CD4-positive, alpha-beta T cell treated with Interleukin-15 for 4 hours (primary cell): ENCODE data around the gene ZNF438.

Experiments used
- DNase-seq: peaks from one replicate; pipeline ENCODE4 v3.0.0-alpha.2; 2020; ENCODE audit warnings: low spot score

The ZNF438 gene

DNA sequence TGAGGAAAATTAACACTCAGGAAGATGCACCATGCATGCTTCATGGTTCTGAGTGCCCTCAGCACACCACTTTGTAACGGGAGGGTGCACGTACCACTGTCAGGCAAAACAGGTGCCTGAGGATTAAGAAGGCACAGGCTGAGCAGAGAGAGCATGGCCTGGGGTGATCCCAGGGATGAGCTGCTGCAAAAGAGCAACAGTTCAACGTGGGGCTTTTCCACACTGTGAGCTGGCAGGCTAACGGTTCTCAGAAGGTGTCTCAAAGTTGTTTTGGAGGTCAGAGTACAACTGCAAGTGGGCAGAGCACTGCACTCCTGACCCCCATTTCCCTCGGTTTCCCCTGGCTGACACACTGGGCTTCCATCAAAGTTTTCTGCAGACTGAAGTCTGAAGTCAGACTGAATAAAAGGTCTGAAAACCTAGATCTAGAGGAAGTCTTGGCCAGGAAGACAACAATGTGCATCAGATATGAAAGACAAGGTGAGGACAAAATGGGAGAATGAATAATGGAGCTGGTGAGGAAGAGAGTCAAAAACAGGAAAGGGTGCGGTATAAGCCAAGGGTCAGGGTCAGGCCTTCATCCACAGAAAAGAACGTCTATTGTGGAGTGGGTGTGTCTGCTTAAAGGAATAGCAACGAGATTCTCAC is 20.5 kb downstream of the ZNF438 start:
- no peak for DNase-seq

DNA sequence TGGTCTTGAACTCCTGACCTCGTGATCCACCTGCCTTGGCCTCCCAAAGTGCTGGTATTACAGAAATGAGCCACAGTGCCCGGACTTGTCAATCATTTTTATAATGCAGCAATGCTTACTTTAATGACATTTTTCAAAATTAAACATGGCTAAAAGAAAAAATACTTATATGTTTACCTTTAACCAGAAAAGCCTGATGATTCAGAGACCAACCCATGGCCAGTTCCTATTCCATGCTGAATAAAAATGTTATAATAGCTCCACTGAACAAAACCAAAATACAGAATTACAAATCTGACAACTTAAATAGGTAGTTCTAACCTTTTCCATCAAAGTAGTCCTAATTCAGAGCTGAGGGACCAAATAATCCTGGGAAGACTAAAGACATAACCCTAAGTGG is 21.6 kb downstream of the ZNF438 start:
- DNase-seq = no peak

DNA sequence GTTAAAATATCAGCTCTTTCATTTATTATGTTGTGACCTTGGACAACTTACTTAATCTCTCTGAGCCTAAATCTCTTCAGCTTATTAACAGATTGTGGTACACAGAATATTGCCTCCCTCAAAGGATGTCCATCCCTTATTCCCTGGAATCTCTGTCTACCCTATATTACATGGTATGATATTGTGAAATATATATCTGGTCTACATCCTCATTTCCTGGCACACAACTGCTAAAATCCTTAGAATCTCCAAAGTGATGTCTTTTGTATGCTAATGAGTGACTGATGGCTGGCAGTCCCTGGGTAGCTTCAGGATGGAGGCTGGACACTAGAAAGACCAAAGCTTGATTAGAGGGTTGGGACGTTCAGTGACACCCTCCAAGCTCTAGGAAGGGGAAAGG is 25.8 kb downstream of the ZNF438 start:
- DNase-seq = no peak

DNA sequence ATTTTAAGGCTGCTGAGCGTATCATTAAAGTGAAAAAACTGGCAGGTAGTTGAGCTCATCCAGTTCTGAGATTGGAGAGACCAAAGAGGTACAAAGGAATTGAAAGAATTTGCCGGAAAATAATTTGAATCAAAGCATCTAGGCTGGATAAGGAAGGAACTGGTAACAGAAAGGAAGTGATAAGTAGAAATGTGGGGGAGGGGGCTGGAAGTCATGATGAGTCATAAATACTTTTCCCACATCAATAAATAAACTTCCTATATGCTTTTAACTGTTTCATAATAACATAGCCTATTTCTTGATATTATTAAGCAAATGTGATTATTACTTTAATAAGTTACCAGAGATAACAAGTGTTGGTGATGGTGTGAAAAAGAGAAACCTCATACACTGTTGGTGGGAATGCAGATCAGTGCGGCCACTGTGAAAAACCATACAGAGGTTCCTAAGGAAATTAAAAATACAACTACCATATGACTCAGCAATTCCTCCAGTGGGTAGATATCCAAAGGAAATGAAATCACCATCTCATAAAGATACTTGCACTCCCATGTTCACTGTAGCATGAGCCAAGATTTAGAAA is 27.0 kb downstream of the ZNF438 start:
- no peak for DNase-seq

DNA sequence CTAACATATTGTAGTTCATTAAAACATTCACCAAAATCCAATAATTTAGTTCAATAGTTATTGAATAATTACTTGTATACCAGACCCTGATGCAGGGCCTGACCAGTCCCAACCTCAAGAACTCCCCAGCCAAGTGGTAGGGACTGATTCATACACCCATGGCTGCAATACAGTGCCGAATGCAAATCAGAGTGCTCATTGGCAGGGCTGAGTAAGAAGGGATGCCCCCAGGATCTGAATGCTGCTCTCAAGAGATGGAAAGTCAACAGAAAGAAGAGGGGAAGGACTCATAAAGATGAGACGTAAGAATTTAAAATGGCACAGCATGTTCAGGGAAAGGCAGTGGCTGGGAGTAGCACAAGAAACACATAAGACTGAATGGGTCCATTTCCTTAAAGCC is 29.9 kb downstream of the ZNF438 start:
- DNase-seq = no peak

DNA sequence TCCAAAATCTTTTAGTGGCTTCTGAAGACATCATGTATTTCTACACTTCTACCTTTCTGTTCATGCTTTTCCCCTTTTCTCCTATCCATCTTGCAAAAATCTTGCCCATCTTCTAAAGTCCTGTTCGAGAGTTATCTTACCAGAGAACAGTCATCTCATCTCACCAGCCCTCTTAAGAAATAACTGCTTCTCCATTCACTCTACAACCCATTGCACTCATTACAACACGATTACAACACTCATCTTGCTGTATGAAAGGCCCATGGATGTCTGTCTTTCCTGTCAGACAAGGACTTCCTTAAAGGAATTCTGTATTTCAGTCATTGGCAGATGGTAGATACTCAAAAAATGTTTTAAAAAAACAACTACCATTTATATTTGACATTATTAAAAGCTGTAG is 30.8 kb downstream of the ZNF438 start:
- DNase-seq = no peak

DNA sequence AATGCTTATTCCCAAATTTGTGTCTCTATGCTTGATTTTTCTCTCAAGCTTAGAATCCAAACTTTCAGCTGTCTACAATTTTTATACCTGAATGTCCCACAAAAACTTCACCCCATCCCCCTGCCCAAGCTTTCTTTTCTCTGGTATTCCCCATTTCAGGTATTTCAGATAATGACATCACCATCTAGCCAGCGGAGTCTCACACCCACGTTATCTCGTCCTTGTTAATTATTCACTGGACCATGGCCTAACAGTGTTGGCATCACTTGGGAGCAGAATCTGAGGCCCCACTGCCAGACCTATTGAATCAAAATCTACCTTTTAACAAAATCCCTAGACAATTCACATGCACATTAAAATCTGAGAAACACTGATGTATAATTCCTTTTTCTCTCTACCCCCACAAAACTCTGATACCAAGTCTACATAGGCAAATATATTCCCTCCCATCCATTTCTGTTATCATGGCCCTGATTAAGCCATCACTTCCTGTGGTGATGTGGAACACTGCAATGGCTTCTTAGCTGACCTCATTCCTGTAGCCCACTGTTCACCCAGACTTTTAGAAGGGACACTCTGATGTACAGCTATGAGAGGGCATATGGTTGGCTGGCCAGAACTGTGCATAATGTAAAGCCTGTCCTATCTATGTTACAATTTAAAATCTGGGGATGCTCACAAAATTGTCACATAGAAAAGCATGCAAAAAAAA is 31.4 kb downstream of the ZNF438 start:
- no peak for DNase-seq

DNA sequence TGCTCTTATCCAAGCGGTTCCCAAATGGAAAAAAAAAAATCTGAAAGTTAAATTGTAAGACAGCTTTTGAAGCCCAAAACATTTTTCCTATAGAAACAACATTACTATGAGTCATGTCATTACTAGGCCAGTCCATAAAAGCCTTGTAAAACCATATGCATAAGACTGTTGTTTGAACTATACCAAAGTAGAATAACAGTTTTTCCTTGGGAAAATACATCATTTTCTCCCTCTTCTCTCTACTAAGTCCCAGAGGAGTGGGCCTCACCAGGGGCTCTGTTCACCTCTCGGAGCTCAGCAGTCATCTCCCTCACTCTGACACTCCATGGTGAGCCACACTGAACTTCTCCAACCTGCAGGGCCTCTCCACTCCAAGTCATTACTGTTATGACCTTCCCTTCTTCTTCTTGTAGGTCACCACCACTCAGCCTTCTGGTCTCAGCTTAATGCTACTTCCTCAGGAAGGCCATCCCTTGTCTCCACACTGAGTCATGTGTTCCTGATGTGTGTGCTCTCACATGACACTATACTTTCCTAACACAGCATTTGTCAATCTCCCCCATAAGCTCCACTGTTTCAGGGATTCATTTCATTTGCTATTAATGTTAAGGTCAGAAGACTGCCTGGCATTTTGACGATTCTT is 32.5 kb downstream of the ZNF438 start:
- peak; percentile 10 for DNase-seq

DNA sequence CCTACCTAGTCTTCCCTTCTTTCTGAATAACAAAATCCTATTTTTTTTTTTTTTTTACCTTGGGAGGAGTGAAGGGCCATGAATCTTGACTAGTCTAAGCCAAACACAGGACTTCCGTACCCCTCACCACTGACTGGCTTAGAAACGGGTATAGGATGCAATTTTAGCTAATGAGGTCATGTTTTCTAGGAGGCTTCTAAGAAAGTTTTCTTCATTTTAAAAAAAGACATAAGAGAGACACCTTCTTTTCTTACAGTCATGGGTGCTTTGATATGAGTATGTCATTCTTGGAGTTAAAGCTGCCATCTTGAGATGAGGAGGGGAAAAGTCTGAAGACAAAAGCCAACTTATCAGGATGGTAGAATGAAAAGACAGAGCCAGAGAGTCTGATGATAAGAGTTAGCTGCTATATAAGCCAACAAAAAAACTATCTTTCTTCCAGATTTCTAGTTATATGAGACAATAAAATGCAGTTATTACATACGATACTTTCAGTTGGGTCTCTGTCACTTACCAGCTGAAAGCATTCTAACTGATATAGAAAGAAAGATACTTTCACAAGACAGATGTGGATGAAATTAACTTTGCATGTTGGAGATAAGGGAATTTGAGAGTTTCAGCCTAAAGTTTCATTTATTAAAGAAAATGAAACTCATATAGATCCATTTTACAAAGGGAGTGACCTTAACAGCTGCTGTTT is 34.0 kb downstream of the ZNF438 start:
- no peak for DNase-seq

DNA sequence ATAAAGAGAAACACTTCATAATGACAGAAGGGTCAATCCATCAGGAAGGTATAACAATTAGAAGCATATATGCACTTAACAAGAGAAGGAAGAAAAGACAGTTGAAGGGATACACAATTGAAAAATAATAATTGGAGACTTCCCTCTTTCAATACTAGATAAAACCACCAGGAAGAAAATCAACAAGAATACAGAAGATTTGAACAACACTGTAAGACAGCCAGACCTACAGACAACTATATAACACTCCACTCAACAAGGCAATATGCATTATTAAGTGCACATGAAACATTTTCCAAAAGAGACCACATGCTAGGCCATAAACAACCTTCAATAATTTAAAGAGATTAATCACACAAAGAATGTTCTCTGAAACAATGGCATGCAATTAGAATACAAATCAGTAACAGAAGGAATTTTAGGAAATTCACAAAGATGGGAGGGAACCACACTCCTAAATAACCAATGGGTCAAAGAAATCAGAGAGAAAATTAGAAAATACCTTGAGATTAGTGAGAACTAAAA is 35.1 kb downstream of the ZNF438 start:
- DNase-seq = no peak

DNA sequence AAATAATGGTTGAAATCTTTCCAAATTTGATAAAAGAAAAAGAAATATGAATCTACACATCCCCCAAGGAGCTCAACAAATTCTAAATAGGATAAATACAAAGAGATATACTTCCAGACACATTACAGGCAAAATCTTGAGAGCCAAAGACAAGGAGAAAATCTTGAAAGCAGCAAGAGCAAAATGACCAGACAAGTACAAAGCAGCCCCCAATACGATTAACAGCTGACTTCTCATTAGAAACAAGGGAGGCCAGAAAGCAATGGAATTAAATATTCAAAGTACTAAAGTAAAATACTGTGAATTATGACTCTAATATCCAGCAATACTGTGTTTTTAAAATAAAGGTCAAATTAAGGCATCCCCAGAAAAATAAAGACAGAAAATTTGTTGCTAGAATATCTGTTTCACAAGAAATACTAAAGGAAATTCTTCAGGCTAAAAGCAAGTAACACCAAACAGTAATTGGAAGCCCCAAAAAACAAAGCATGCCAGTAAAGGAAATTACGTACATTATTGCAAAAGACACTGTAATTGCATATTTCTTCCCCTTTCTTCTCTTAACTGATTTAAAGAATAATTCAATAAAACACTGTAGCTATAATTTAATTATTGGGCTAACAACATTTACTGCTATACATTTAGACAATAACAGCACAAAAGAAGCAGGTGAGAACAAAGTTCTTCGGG is 36.4 kb downstream of the ZNF438 start:
- no peak for DNase-seq

DNA sequence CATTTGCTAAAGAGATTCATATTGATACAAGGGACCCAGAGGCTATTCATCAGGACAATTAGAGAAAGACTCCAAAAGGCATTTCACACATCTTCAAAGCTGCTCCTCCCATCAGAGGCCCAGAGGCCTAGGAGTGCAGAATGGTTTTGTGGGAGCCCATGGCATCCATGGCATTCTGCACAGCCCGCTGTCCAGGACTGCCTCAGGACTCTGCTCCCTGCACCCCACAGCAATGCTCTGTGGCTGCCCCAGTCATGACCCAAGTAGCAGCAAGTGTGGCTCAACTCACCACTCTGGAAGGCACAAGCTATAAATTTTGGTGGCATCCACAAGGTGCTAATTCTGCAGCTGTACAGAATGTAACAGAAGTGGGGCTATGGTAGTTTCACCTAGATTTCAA is 38.5 kb downstream of the ZNF438 start:
- no peak for DNase-seq

DNA sequence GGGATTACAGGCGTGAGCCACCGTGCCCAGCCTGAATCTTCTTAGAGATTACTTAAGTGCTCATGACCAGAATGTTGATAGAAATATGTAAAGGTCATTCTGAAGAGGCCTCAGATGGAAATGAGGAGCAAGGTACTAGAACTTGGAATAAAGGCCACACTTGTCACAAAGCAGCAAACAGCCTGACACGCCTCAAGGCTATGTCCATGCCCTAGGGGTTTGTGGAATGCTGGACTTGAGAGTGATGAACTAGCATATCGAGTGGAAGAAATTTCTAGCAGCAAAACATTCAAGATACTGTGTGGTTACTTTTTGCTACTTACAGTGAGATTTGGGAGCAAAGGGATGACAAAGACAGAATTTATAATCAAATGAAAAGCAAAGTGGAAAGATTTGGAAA is 39.0 kb downstream of the ZNF438 start:
- no peak for DNase-seq

DNA sequence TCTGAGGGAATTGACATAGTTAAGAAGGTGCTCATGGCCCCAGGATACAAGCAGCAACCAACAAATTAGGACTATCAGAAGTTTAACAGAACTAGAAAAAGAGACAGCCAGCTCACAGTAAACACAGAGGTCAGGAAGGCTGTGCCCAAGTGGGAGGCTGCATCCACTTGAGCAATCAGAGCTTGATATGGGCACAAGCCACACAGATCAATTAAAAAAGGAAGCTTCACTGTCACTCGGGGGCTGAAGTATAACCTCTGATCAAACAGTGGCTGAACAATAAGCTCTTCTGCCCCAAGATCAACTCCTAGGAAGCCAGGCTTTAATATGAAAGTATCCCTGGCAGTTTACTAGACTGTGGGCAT is 40.0 kb downstream of the ZNF438 start:
- no peak for DNase-seq

DNA sequence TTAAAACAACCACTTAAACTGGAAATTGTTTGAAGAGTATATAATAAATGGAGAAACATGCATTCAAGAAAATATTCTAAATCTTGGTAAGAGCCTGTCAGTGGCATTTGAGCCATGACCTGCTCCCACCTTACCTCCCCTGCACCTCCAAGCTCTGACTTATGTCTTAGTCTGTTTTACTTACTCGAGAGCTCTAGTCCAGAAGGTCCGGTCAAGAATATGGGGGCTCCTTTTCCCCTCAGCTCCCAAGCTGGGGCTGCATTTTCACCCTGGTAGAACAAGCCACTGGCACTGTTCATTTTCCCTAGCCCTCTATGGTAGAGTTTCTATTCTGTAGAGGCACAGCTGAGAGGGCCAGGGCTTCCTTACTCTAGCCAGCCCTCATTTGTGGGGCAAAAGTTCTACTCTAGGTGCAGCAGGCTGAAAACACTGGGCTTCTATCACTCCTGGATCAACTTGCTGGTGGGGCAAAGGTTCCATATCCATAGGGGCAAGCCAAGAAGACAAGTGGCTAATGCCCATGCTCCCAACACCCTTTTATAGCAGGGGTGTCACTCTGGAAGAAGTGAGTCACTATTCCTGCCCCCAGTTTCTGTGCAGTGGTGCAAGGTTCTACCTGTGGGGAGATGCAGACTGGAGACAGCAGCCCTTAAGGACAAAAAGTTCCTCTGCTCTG is 40.6 kb downstream of the ZNF438 start:
- DNase-seq = no peak

DNA sequence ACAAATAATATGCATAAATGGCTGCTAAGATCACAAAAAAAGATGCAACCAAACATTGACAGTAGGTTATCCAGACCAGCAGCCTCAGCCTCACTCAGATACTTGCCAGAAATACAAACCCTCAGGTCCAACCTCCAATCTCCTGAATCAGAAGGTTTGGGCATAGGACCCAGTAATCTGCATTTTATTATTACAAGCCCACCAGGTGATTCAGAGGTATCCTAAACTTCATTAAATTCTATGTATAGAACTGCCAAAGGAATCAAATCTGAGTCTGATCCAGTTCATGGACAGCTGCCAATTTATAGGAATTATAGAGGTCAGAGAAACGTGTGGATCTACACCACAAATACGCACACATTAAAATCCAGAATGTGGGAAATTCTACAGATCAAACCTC is 41.3 kb downstream of the ZNF438 start:
- DNase-seq = no peak

DNA sequence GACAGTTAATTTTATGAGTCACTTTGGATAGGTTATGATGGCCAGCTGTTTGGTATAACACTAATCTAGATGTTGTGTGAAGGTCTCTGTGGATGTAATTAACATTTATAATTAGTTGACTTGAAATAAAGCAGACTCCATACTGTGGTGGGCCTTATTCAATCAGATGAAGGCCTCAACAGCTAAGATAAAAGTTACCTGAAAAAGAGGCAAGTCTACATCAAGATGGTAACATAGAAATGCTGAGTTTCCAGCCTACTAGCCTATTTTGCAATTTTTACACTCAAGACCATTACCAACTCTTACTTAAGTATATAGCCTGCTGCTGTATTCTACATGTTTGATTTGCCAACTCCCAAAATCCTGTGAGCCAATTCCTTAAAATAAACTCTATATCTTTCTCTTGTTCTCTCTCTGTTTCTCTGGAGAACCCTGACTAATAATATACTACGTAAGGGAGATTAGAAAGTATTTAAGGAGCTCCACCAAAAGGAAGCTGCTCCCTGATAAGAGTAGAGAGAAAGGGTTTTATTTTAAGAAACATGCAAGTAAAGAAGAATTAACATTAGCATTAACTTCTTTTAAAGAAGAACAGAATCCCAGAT is 42.7 kb downstream of the ZNF438 start:
- DNase-seq = no peak

DNA sequence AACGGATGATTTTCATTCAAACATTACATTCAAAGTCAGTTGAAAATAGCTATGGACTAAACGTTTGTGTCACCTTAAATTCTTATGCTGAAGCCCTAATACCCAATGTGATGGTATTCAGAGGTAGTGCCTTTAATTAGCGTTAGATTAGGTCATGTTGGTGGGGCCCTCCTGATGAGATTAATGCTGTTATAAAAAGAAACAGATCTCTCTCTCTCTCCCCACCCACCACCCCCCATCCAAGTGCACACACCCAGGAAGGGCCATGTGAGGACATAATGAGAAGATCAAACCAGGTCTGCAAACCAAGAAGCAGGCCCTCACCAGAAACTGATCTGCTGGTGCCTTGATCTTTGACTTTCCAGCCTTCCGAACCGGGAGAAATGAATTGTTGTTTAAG is 44.2 kb downstream of the ZNF438 start:
- no peak for DNase-seq

DNA sequence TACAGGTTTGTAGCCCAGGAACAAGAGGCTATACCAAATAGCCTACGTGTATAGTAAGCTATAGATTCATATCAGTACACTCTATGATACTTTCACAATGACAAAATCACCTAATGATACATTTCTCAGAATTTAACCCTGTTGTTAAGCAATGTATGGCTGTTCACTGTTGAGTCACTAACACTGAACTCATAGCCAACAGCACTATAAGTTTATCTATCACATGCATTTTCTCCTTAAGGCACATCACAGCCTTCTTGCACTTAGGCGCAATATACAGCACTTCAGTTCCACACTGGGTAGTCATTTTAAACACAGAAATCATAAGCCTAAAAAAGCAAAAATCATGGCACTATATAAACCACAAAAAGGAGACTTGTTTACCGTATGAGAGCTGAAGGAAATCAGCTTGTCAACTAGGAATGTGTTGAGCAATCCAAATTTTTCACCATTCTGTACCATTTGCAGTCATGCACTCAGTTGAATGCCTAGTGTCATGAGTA is 45.6 kb downstream of the ZNF438 start:
- DNase-seq = no peak

DNA sequence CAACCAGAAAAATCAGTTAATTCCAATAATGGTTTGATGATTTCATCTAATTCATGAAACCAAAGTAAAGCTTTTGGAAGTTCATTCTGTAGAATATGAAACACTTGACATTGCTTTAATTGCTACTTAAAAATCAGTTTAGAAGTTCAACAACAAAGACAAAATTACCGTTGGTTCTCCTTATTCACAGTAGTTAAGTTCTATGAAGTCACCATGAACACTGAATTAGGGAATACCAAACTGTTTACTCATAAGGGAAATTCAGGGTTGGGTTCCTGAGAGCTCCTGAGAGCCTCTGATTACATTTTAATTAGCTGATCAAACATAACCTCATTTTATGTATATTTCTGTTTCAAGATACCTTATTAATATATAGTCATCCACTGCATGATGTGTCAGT is 46.2 kb downstream of the ZNF438 start:
- no peak for DNase-seq
